Measurements from ENCODE around the gene ATG16L2.

DNA sequence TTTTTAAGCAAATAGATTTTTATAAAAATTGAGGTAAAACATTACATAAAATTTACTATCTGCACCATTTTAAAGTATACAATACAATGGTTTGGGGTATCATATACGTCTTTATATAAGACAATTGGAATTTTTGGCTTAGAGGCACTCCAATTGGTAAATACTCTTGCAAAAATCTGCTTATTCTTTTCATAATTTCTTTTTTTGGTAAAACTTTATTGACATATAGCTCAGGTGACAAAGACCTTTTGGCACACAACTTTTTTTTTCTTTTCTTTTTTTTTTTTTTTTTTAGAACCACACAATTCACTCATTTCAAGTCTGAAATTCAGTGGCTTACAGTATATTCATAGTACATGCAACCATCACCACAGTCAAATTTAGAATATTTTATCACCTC lies 57.8 kb downstream of the ATG16L2 start:
- TF ChIP-seq GATA2 (IDR thresholded peaks at IDR 0.05; ENCODE audit: low read depth, low read length) (no peak), GATA3 (IDR thresholded peaks at IDR 0.05; ENCODE audit: low read depth, low read length) (no peak)

Measured in SH-SY5Y (cell line).